Gastroesophageal sphincter (tissue), 3 donors: ENCODE measurements around the gene NRL.

ENCODE experiments used
- CTCF ChIP-seq, 4 experiments: fragments of 200-600 bp in 2 of 4; fragments of 450-650 bp in 2 of 4; sonication (generic) in 1 of 4; IDR thresholded peaks; one replicate each; pipeline ENCODE4 v1.5.1; 2017 to 2019; ENCODE audit warnings: antibody characterized with exemption in 4 of 4, mild to moderate bottlenecking in 2 of 4, moderate library complexity in 2 of 4
- POLR2A ChIP-seq, 2 donors: fragments of 450-650 bp; IDR thresholded peaks; one replicate each; pipeline ENCODE4 v1.6.1; 2017; ENCODE audit warnings: antibody characterized with exemption in 2 of 2, mild to moderate bottlenecking in 2 of 2, moderate library complexity in 1 of 2

- no peak for TF ChIP-seq CTCF (IDR thresholded peaks at IDR 0.05)
- no peak for TF ChIP-seq POLR2A (IDR thresholded peaks at IDR 0.05)
Measured at GRCh38 chr14:24156840-24157239, 42.1 kb upstream of the NRL start.
